GM06990 (cell line): ENCODE results near the gene SSH2.

Experiments used
- DNase-seq: peaks from one replicate; pipeline ENCODE4 v3.0.0-alpha.2; 2011; ENCODE audit not compliant: insufficient read length; ENCODE audit errors: extremely low read depth
- H3K27me3 ChIP-seq: replicated peaks from 2 replicates; pipeline ENCODE4 v1.6.0; 2011; ENCODE audit warnings: low read length; ENCODE audit not compliant: control insufficient read depth, insufficient read depth
- H3K36me3 ChIP-seq: 2 replicates; pipeline ENCODE4 v1.5.1; 2011; ENCODE audit warnings: low read length; ENCODE audit not compliant: control insufficient read depth, insufficient read depth
- H3K4me3 ChIP-seq: replicated peaks from 2 replicates; pipeline ENCODE4 v1.5.1; 2011; ENCODE audit warnings: low read depth, mild to moderate bottlenecking, control low read depth, low read length
- TF ChIP-seq, protein P1 (sequence below): IDR thresholded peaks from 2 replicates; pipeline ENCODE4 v1.5.1; 2011; ENCODE audit warnings: low read length, control low read depth, mild to moderate bottlenecking, inconsistent platforms; ENCODE audit not compliant: insufficient read depth, poor library complexity, severe bottlenecking

The SSH2 gene

GRCh38 chr17:29650396-29650795 is 279.6 kb downstream of the SSH2 start:
- TF ChIP-seq, protein P1, sequence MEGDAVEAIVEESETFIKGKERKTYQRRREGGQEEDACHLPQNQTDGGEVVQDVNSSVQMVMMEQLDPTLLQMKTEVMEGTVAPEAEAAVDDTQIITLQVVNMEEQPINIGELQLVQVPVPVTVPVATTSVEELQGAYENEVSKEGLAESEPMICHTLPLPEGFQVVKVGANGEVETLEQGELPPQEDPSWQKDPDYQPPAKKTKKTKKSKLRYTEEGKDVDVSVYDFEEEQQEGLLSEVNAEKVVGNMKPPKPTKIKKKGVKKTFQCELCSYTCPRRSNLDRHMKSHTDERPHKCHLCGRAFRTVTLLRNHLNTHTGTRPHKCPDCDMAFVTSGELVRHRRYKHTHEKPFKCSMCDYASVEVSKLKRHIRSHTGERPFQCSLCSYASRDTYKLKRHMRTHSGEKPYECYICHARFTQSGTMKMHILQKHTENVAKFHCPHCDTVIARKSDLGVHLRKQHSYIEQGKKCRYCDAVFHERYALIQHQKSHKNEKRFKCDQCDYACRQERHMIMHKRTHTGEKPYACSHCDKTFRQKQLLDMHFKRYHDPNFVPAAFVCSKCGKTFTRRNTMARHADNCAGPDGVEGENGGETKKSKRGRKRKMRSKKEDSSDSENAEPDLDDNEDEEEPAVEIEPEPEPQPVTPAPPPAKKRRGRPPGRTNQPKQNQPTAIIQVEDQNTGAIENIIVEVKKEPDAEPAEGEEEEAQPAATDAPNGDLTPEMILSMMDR, result no peak
- Histone ChIP-seq H3K36me3 (peaks cover 4% of the 10 kb centered on the region), H3K4me3 (no peak overlapping the region), H3K27me3 (no peaks in the 10 kb centered on the region)
- DNase-seq, result no peak

GRCh38 chr17:29649359-29649758 is 280.7 kb downstream of the SSH2 start:
- Histone ChIP-seq H3K36me3 (peaks cover 6% of the 10 kb centered on the region), H3K27me3 (no peaks in the 10 kb centered on the region), H3K4me3 (no peak overlapping the region)
- TF ChIP-seq, protein P1, result no peak
- no peak for DNase-seq

DNA sequence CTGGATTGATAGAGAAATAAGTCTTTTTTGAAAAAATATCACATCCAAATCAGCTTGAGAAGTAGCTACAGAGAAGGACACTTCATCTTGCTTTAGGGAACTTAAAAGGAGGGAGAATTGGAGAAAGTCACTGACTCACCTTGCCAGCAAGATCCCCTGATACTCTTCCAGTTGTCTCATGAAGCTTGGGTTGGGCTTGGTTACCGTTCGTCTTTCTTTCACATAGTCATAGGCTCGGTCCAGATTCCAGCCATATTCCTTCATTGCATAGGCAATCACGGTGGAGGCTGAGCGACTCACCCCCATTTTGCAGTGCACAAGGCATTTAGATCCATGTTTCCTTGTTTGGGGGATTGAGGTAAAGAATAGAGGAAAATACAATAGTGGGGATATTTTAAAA is 282.0 kb downstream of the SSH2 start:
- Histone ChIP-seq H3K4me3 (no peak overlapping the region), H3K36me3 (peaks cover 8% of the 10 kb centered on the region), H3K27me3 (no peaks in the 10 kb centered on the region)
- DNase-seq, result no peak
- TF ChIP-seq, protein P1, result no peak

DNA sequence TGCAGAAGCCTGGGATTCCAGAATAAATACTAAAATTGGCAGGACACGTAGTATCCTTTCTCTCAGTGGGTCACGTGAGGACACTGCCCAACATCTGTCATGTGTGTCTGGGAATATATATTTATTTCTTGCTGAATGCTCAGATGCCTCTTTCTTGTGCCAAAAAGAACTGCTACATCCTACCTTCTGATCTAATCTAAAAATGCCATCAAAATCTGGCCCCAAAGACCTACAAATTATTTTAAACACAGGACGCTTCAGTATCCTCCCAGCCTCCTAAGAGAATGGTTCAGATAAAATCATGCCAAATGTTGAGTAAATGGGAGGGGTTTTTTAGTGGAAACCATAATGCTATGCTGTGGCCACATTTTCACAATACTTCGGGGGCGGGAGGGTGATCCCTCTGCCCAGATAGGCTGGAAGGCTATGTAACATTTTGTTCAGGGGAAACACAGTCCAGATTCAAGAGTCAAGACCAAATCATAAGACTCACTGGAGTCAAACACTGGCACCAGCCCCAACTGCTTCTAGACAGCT is 284.4 kb downstream of the SSH2 start:
- DNase-seq, result no peak

GRCh38 chr17:29643817-29644160 is 286.2 kb downstream of the SSH2 start:
- DNase-seq, result no peak
- TF ChIP-seq, protein P1, result no peak
- Histone ChIP-seq H3K36me3 (peaks cover 8% of the 10 kb centered on the region), H3K27me3 (no peaks in the 10 kb centered on the region), H3K4me3 (no peak overlapping the region)

More for the DNA sequence above, 284.4 kb downstream of the SSH2 start:
- H3K4me3 ChIP-seq, result no peak overlapping the region
- no peaks in the 10 kb centered on the region for H3K27me3 ChIP-seq
- peaks cover 8% of the 10 kb centered on the region for H3K36me3 ChIP-seq
- TF ChIP-seq, protein P1, result no peak

DNA sequence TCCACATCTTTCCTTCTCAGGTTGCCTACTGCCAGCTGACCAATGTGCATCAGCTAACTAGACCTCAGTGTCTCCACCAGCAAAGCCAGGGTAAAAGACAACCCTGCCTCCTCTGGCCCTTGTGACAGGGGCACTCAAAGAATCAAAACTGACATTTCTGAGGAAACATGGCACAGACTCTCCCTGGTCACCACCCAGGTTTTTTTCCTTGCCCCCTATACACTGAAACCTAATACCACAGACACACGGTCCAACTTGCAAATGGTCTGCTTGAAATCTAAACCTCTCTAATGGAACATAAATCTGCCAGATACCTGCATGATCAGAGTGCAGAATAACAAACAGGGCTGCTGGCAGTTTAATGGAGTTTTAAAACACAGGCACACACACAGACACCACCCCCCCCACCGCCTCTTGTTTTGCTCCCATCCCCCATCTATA is 287.8 kb downstream of the SSH2 start:
- DNase-seq, result no peak
- TF ChIP-seq, protein P1, result no peak
- no peaks in the 10 kb centered on the region for H3K27me3 ChIP-seq
- no peak overlapping the region for H3K4me3 ChIP-seq
- peaks cover 4% of the 10 kb centered on the region for H3K36me3 ChIP-seq
